Endodermal cell (in vitro differentiated cells): ENCODE measurements around the gene KRT32. TPM values are rescaled to one million over a fixed set of nuclear protein-coding genes. Genes with fewer than 3 reads are reported as not detected.

Experiments
- DNase-seq: peaks from one replicate; pipeline ENCODE4 v3.0.0-alpha.2; 2017
- H3K27ac ChIP-seq: 2 replicates; pipeline ENCODE4 v1.5.1; 2013; ENCODE audit warnings: mild to moderate bottlenecking, low read depth, low read length, moderate library complexity
- H3K27me3 ChIP-seq: 2 replicates; pipeline ENCODE4 v1.6.1; 2013; ENCODE audit warnings: mild to moderate bottlenecking, low read length, moderate library complexity; ENCODE audit not compliant: insufficient read depth, control insufficient read depth, poor library complexity, severe bottlenecking
- H3K36me3 ChIP-seq: 2 replicates; pipeline ENCODE4 v1.7.0; 2013; ENCODE audit warnings: mild to moderate bottlenecking, low read length, moderate library complexity; ENCODE audit not compliant: control insufficient read depth, insufficient read depth
- H3K4me1 ChIP-seq: one replicate; pipeline ENCODE4 v1.7.0; 2013; ENCODE audit warnings: low read length; ENCODE audit not compliant: control insufficient read depth, insufficient read depth
- H3K4me3 ChIP-seq: 2 replicates; pipeline ENCODE4 v1.5.1; 2013; ENCODE audit warnings: mild to moderate bottlenecking, low read length, moderate library complexity
- H3K9ac ChIP-seq: 2 replicates; pipeline ENCODE4 v1.6.1; 2013; ENCODE audit warnings: mild to moderate bottlenecking, low read length, moderate library complexity; ENCODE audit not compliant: poor library complexity, severe bottlenecking; ENCODE audit errors: extremely low read depth
- H3K9me3 ChIP-seq: 2 replicates; pipeline ENCODE4 v1.6.1; 2013; ENCODE audit warnings: mild to moderate bottlenecking, low read length, moderate library complexity; ENCODE audit not compliant: control insufficient read depth
- H3K27ac Mint-ChIP-seq: 2 replicates; pipeline ENCODE4 v1.8.0; 2020; ENCODE audit warnings: mixed read lengths
- H3K27me3 Mint-ChIP-seq: 2 replicates; pipeline ENCODE4 v1.8.0; 2021; ENCODE audit warnings: mild to moderate bottlenecking, mixed read lengths; ENCODE audit not compliant: insufficient read depth
- H3K36me3 Mint-ChIP-seq: 2 replicates; pipeline ENCODE4 v1.8.0; 2020; ENCODE audit warnings: low read depth, mixed read lengths
- H3K4me1 Mint-ChIP-seq: 2 replicates; pipeline ENCODE4 v1.8.0; 2020; ENCODE audit warnings: mixed read lengths
- H3K4me3 Mint-ChIP-seq: 2 replicates; pipeline ENCODE4 v1.8.0; 2020; ENCODE audit warnings: mild to moderate bottlenecking, moderate library complexity, mixed read lengths
- H3K9me3 Mint-ChIP-seq: 2 replicates; pipeline ENCODE4 v1.8.0; 2020; ENCODE audit warnings: mild to moderate bottlenecking, mixed read lengths
- WGBS, 2 experiments: methylation state at CpG; one replicate each; pipeline versions ENCODE4 v1.1.5 to v1.1.7; 2013; ENCODE audit warnings: missing lambda C conversion rate in 2 of 2, mixed read lengths in 1 of 2; ENCODE audit not compliant: insufficient coverage in 1 of 2, insufficient read length in 1 of 2; 5-methylcytosine and 5-hydroxymethylcytosine counted together
- total RNA-seq, 2 donors: library from RNA; stranded (reverse); fragmentation: NEBNext Ultra II Directional in 1 of 2; extraction: Animal tissue kit (Norgen Biotek cat#: 25700) in 1 of 2; gene quantifications; 2 replicates in 1 of 2; 3 replicates in 1 of 2; pipeline ENCODE4 v1.2.1, GENCODE V29; 2021
- TF ChIP-seq, protein P1 (sequence below): fragments of 200-600 bp; sonication (generic); conservative IDR thresholded peaks from 2 replicates; pipeline ENCODE4 v1.5.0; 2021; ENCODE audit warnings: antibody characterized with exemption, mild to moderate bottlenecking

Gene KRT32
- total RNA-seq, 2 donors from 2014 or later: not detected

- Histone ChIP-seq H3K4me3 (no peak overlapping the region), H3K9me3 (no peaks in the 10 kb centered on the region), H3K36me3 (no peaks in the 10 kb centered on the region), H3K4me1 (no peaks in the 10 kb centered on the region), H3K9ac (no peak overlapping the region), H3K27ac (no peak overlapping the region), H3K27me3 (no peaks in the 10 kb centered on the region)
- TF ChIP-seq, protein P1, sequence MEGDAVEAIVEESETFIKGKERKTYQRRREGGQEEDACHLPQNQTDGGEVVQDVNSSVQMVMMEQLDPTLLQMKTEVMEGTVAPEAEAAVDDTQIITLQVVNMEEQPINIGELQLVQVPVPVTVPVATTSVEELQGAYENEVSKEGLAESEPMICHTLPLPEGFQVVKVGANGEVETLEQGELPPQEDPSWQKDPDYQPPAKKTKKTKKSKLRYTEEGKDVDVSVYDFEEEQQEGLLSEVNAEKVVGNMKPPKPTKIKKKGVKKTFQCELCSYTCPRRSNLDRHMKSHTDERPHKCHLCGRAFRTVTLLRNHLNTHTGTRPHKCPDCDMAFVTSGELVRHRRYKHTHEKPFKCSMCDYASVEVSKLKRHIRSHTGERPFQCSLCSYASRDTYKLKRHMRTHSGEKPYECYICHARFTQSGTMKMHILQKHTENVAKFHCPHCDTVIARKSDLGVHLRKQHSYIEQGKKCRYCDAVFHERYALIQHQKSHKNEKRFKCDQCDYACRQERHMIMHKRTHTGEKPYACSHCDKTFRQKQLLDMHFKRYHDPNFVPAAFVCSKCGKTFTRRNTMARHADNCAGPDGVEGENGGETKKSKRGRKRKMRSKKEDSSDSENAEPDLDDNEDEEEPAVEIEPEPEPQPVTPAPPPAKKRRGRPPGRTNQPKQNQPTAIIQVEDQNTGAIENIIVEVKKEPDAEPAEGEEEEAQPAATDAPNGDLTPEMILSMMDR: no peak
- Mint-ChIP-seq H3K27me3 (peaks cover 6% of the 10 kb centered on the region), H3K4me3 (no peak overlapping the region), H3K36me3 (no peaks in the 10 kb centered on the region), H3K9me3 (no peaks in the 10 kb centered on the region), H3K4me1 (no peaks in the 10 kb centered on the region), H3K27ac (no peak overlapping the region)
- WGBS, 2 experiments: 71 to 73% methylated on average over 5 of the region's 5 CpGs
- DNase-seq: no peak
These were observed 27.8 kb downstream of the KRT32 start for GRCh38 chr17:41439375-41439774.

GRCh38 chr17:41437769-41438168 lies 29.4 kb downstream of the KRT32 start:
- Mint-ChIP-seq H3K36me3 (no peaks in the 10 kb centered on the region), H3K27ac (no peak overlapping the region), H3K4me3 (no peak overlapping the region), H3K4me1 (no peaks in the 10 kb centered on the region), H3K9me3 (no peaks in the 10 kb centered on the region), H3K27me3 (peaks cover 5% of the 10 kb centered on the region)
- H3K27ac ChIP-seq: no peak overlapping the region
- H3K9me3 ChIP-seq: no peaks in the 10 kb centered on the region
- H3K4me1 ChIP-seq: no peaks in the 10 kb centered on the region
- WGBS, 2 experiments: 92 to 96% methylated on average over 9 of the region's 9 CpGs
- TF ChIP-seq, protein P1: no peak
- no peak overlapping the region for H3K9ac ChIP-seq
- no peak for DNase-seq
- no peak overlapping the region for H3K4me3 ChIP-seq
- no peaks in the 10 kb centered on the region for H3K36me3 ChIP-seq
- H3K27me3 ChIP-seq: no peaks in the 10 kb centered on the region

DNA sequence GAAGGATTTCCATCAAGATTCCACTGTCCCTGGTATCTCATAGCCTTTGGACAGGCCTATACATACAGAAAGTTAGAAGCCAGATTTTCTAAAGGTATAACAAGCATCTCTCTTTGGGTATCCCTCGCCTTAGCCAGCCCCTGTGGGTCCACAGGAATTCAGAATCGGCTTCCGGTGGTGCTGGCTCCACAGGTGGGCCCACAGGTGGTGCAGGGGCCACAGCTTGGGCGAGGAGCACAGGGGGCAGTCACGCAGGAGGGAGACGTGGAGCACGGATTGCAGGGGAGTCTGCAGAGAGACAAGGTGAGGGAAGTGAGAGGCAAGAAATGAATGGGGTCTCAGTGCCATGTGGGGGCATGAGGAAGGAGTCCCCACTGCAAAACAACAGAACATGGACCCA lies 29.9 kb downstream of the KRT32 start:
- TF ChIP-seq, protein P1: no peak
- Mint-ChIP-seq H3K9me3 (no peaks in the 10 kb centered on the region), H3K36me3 (no peaks in the 10 kb centered on the region), H3K27me3 (peaks cover 5% of the 10 kb centered on the region), H3K4me3 (no peak overlapping the region), H3K4me1 (no peaks in the 10 kb centered on the region), H3K27ac (no peak overlapping the region)
- H3K9ac ChIP-seq: no peak overlapping the region
- no peaks in the 10 kb centered on the region for H3K27me3 ChIP-seq
- 88 to 95% methylated on average over 5 to 7 of the region's 7 CpGs for WGBS, 2 experiments
- no peak overlapping the region for H3K4me3 ChIP-seq
- H3K36me3 ChIP-seq: no peaks in the 10 kb centered on the region
- H3K27ac ChIP-seq: no peak overlapping the region
- no peak for DNase-seq
- no peaks in the 10 kb centered on the region for H3K4me1 ChIP-seq
- H3K9me3 ChIP-seq: no peaks in the 10 kb centered on the region
